Subcutaneous abdominal adipose tissue (tissue), 5 donors: ENCODE results near the gene VPS37B.
"Not testable (repeated sequence)": the region's sequence is repeated elsewhere in the genome, so short reads cannot be mapped to it uniquely, and the experiment has no call there.

Experiments used
- H3K27ac ChIP-seq: one replicate; pipeline ENCODE4 v1.7.0; 2013; ENCODE audit warnings: low read depth, mild to moderate bottlenecking, inconsistent platforms, low read length, moderate library complexity
- H3K27me3 ChIP-seq, 5 donors: one replicate each; pipeline ENCODE4 v1.7.0; 2013; ENCODE audit warnings: low read length in 5 of 5, inconsistent platforms in 1 of 5; ENCODE audit not compliant: control insufficient read depth in 5 of 5, insufficient read depth in 4 of 5
- H3K36me3 ChIP-seq, 5 donors: one replicate each; pipeline ENCODE4 v1.7.0; 2013; ENCODE audit warnings: low read length in 5 of 5; ENCODE audit not compliant: control insufficient read depth in 5 of 5, insufficient read depth in 5 of 5
- H3K4me1 ChIP-seq, 5 donors: one replicate each; pipeline ENCODE4 v1.7.0; 2013; ENCODE audit warnings: low read length in 5 of 5, mild to moderate bottlenecking in 3 of 5, moderate library complexity in 1 of 5; ENCODE audit not compliant: control insufficient read depth in 5 of 5, insufficient read depth in 5 of 5
- H3K4me3 ChIP-seq, 5 donors: one replicate each; pipeline ENCODE4 v1.7.0; 2013; ENCODE audit warnings: low read length in 5 of 5, low read depth in 1 of 5
- H3K9ac ChIP-seq, 5 donors: one replicate each; pipeline ENCODE4 v1.7.0; 2013; ENCODE audit warnings: low read length in 5 of 5, mild to moderate bottlenecking in 4 of 5, moderate library complexity in 3 of 5
- H3K9me3 ChIP-seq, 5 donors: one replicate each; pipeline ENCODE4 v1.7.0; 2013; ENCODE audit warnings: low read length in 5 of 5; ENCODE audit not compliant: control insufficient read depth in 5 of 5
- donor health status: healthy.
- donor health status: healthy.
- donor health status: healthy.
- donor health status: healthy.
- donor health status: healthy.

VPS37B gene

DNA sequence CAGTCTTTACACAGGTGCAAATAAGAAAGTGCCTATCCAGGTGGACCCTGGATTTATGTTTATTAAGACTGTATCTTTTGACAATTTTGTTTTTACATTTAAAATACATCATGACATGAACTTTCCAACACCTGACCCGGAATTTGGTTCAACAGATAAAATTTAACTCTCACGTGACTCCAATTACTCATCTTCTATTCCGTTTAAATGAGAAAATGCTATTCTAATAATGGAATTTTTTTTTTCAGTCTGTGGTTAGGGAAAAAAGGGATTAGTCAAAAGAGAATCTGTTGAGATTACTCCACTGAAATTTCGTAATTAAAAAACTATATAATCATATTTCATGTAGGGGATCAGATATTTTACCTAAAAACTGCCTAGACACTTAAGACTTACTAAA, 11.1 kb downstream of the VPS37B start:
- H3K27ac ChIP-seq, result peak overlapping the region; percentile 0
- no peak overlapping the region for H3K9ac ChIP-seq
- peaks cover 2 to 68% (median 43%) of the 10 kb centered on the region in 5 donors for H3K4me1 ChIP-seq
- H3K4me3 ChIP-seq, result no peak overlapping the region
- no peaks in the 10 kb centered on the region for H3K27me3 ChIP-seq
- H3K9me3 ChIP-seq, result no peaks in the 10 kb centered on the region
- no peaks in the 10 kb centered on the region for H3K36me3 ChIP-seq

DNA sequence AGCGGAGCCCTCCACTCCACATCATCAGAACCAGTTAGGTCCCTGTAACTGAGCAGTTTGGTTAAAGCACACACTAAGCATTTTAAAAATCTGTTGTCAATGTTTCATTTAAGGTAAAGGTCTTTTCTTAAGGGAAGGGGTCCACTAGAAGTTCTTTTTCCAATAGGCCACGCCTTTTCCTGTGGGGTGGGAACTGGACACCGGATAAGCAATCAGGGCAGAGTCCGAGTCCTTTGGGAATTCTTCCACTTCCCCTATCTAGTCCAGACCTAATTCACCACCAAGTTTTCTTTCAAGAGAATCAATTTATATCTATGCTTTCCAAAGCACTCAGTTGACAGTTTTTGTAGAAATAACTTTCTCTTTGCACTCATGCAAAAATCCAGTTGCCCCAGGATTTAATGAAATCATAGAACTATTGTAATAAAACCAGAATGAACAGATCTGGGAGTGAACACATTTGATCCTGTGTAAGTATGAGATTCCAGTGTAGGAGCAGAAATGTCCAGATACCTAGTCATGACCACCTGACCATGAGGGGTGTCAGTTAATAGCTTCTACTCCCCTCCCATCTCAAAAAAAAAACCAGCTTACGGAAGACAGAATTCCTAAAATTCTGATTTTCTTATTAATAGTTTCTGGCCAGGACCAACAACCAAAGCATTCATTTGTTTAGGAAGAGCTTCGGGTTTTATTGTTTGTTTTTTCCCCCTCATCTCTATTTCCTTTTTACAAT, 11.7 kb downstream of the VPS37B start:
- H3K27ac ChIP-seq, result peak overlapping the region; percentile 0
- H3K9ac ChIP-seq, result peak overlapping the region in 1 of 5 donors; percentile 35
- no peak overlapping the region for H3K4me3 ChIP-seq
- no peaks in the 10 kb centered on the region for H3K27me3 ChIP-seq
- H3K9me3 ChIP-seq, result no peaks in the 10 kb centered on the region
- H3K4me1 ChIP-seq, result peaks cover 2 to 66% (median 45%) of the 10 kb centered on the region in 5 donors
- no peaks in the 10 kb centered on the region for H3K36me3 ChIP-seq

DNA sequence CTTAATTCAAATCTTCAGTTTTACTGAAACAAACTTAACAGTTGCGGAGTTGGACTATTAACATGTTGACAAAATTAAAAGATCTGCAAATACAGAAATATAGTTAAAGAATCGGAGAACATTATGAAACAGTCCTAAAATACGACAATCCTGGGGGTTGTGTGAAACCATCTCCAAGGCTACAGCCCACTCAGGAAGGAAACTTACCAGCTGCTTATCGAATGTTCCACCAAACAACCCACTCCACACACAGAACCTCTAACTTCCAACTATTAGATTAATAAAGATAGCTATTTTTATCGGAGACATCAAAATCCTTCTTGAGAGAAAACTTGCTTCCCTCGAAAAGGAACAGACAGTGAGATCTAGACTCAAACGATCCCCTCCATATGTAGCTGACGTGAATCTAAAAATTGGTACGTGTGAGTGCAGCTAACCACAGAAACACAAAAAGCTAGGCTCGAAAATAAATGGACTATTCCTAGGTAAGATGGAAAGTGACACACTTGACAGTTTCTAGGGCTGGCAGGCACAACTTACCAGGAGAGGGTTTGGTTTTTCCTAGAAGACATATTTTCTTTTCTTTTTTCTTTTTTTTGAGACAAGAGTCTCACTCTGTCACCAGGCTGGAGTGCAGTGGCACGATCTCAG, 12.9 kb downstream of the VPS37B start:
- Histone ChIP-seq H3K27ac (no peak overlapping the region), H3K9me3 (no peaks in the 10 kb centered on the region), H3K27me3 (no peaks in the 10 kb centered on the region), H3K36me3 (peaks cover 0 to 3% (median 0%) of the 10 kb centered on the region in 5 donors), H3K4me3 (no peak overlapping the region), H3K4me1 (peaks cover 0 to 57% (median 33%) of the 10 kb centered on the region in 5 donors), H3K9ac (no peak overlapping the region)

DNA sequence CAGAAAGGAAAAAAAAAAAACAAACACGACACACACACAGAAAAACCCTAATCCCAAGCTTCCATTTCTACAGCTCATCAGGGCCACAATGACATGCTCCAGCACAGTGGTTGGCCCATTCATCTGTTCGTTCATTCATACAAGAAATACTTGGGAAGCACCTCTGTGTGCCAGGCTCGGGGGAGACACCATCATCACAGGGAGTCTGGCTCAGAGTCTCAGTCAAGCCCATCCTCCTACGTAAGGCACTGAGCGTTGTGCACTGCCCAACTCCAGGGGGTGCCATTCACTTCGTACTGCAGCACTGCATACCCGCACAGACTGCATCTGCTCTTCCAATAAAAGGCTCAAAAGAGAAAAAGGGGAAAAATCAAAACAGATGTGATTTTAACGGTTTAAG, 15.3 kb downstream of the VPS37B start:
- no peaks in the 10 kb centered on the region for H3K27me3 ChIP-seq
- peaks cover 0 to 3% (median 0%) of the 10 kb centered on the region in 5 donors for H3K36me3 ChIP-seq
- H3K4me1 ChIP-seq, result peaks cover 0 to 66% (median 22%) of the 10 kb centered on the region in 5 donors
- H3K9ac ChIP-seq, result peak overlapping the region in 1 of 5 donors; percentile 20
- H3K9me3 ChIP-seq, result no peaks in the 10 kb centered on the region
- no peak overlapping the region for H3K27ac ChIP-seq
- H3K4me3 ChIP-seq, result no peak overlapping the region

DNA sequence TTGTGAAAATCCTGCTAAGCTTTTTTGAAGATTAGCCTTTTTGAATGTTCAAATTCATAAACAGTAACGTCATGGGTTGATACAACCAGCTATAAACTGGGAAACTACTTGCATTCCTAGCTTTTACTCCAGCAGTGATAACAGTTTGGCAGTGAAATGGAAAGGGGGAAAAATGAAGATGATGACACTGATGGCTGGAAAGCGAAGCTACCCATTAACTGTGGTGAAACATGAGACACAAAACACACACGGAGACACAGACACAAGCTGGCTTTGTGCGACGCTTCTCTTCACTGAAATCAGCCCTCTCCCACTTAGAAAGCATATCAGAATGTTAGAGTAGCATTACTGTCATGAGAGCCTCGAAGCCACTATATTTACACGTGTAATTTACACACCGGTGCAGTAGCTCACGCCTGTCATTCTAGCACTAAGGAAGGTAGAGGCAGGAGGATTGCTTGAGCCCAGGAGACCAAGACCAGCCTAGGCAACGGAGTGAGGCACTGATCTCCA, 15.7 kb downstream of the VPS37B start:
- H3K9ac ChIP-seq, result no peak overlapping the region
- H3K4me1 ChIP-seq, result peaks cover 0 to 71% (median 22%) of the 10 kb centered on the region in 5 donors

DNA sequence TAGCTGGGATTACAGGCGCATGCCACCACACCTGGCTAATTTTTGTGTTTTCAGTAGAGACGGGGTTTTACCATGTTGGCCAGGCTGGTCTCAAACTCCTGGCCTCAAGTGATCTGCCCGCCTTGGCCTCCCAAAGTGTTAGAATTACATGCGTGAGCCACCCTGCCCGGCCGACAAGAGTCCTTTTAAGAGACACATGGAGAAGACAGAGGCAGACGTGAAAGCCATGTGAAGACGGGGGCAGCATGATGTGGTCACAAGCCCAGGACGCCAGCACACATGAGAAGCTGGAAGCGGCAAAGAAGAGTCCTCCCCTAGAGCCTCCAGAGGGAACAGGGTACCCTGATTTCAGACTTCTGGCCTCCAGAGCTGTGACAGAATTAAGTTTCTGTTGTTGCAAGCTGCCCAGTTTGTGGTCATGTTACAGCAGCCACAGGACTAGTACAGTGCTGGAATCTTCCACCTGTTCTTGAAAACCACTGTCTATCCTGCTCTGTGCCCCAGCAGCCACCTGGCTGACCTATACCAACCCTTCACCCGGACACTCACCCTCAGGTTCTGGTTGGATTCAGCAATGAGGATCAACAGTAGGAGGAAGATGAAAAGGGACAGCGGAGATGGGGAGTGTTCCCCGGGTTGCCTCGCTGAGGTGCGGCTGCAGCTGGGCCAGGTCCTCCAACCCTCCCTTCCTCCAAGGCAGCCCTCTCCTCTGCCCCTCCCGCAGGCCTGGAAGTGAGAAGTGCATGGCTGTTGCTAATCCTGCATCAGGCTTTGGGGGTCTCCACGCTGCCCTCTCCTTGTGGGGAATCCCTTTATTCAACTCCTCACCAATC, 16.9 kb downstream of the VPS37B start:
- no peaks in the 10 kb centered on the region for H3K9me3 ChIP-seq
- H3K4me3 ChIP-seq, result no peak overlapping the region
- H3K4me1 ChIP-seq, result peaks cover 0 to 67% (median 22%) of the 10 kb centered on the region in 5 donors
- no peaks in the 10 kb centered on the region for H3K27me3 ChIP-seq
- peaks cover 0 to 3% (median 0%) of the 10 kb centered on the region in 5 donors for H3K36me3 ChIP-seq
- H3K9ac ChIP-seq, result no peak overlapping the region
- no peak overlapping the region for H3K27ac ChIP-seq

More for the DNA sequence above, 15.7 kb downstream of the VPS37B start:
- Histone ChIP-seq H3K36me3 (peaks cover 0 to 3% (median 0%) of the 10 kb centered on the region in 5 donors), H3K27me3 (no peaks in the 10 kb centered on the region), H3K4me3 (no peak overlapping the region), H3K27ac (no peak overlapping the region), H3K9me3 (no peaks in the 10 kb centered on the region)

DNA sequence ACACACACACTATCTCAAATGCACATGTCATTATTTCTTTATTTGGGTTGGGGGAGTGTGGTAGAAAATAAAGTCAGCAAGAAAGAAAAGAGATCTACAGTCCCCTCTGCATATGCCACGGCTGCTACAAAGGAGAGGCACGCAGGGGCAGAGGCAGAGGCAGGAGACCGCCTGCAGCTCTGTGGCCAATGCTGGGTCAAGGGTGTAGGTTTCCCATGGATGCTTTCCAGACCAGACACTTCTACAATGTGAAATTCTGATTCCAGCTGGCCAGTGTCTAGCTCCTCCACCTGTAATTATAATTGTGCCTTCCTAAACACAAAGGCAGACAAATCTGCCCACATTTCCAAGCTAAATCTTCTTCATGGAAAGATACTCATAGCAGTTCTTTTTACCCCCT, 19.2 kb downstream of the VPS37B start:
- Histone ChIP-seq H3K9ac (no peak overlapping the region), H3K4me1 (peaks cover 10 to 77% (median 41%) of the 10 kb centered on the region in 5 donors), H3K4me3 (no peak overlapping the region), H3K9me3 (no peaks in the 10 kb centered on the region), H3K27ac (no peak overlapping the region), H3K27me3 (no peaks in the 10 kb centered on the region), H3K36me3 (peaks cover 0 to 3% (median 0%) of the 10 kb centered on the region in 5 donors)

DNA sequence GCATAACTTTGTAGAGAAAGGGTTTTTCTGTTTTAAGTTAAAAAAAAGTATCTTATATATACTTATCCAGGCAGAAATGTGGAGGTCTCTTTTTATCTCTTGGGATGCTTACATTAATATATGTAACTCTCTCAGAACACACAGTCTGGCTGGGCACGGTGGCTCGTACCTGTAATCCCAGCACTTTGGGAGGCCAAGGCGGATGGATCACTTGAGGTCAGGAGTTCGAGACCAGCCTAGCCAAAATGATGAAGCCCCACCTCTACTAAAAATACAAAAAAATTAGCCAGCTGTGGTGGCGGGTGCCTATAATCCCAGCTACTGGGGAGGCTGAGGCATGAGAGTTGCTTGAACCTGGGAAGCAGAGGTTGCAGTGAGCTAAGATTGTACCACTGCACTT, 19.6 kb downstream of the VPS37B start:
- H3K4me3 ChIP-seq, H3K36me3 ChIP-seq, H3K27ac ChIP-seq, H3K9me3 ChIP-seq, H3K9ac ChIP-seq, H3K27me3 ChIP-seq: not testable (repeated sequence)
- H3K4me1 ChIP-seq, result peaks cover 12 to 78% (median 45%) of the 10 kb centered on the region in 5 donors

DNA sequence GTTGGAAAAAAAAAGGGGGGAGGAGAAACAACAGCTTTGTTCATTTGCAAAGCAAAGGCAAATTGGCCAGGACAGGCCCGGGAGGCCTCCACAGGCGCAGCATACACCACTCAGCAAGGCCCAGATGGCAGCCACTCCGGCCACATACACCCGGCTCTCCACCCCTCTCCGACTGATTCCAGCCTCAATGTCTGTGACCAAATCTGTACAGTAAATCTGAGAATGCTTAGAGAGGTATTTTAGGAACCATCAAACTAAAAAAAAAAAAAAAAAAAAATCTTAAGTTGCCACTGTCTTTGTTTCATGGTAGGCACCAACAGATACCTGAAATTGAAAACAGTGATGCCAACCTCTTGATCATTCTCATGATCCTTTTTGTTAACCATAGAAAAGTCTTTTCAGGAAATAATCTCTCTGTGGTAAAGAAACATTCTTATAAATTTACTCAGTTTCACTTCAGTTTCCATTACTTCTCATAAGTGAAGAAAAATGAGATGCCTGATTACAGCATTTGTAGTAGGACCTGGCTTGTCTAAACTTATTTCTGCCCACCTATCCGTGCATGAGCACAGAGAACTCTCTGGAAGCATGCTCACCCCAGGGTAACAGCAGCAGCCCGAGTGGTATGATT, 20.2 kb downstream of the VPS37B start:
- Histone ChIP-seq H3K9ac (no peak overlapping the region), H3K27me3 (no peaks in the 10 kb centered on the region), H3K36me3 (peaks cover 0 to 3% (median 0%) of the 10 kb centered on the region in 5 donors), H3K9me3 (no peaks in the 10 kb centered on the region), H3K27ac (no peak overlapping the region), H3K4me1 (peaks cover 17 to 78% (median 45%) of the 10 kb centered on the region in 5 donors), H3K4me3 (no peak overlapping the region)
